ENCODE measurements around the gene CHAMP1. TPM values are rescaled to one million over a fixed set of nuclear protein-coding genes. Genes with fewer than 3 reads are reported as not detected.
A peak's percentile ranks its signal among the peaks of the same experiment; 100 is the strongest.
"Not testable (repeated sequence)": the region's sequence is repeated elsewhere in the genome, so short reads cannot be mapped to it uniquely, and the experiment has no call there.

CHAMP1 gene
- total and polyA plus RNA-seq, 2 experiments from 2014 or later: 12.1 to 20.9 TPM

DNA sequence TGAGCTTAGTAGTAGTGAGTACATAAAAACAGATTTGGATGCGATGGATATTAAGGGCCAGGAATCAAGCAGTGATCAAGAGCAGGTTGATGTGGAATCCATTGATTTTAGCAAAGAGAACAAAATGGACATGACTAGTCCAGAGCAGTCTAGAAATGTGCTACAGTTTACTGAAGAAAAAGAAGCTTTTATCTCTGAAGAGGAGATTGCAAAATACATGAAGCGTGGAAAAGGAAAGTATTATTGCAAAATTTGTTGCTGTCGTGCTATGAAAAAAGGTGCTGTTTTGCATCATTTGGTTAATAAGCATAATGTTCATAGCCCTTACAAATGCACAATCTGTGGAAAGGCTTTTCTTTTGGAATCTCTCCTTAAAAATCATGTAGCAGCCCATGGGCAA lies 11.4 kb downstream of the CHAMP1 start:
- no peak overlapping the region for H3K27ac ChIP-seq
- DNase-seq (ENCODE audit: low read depth in 1 of 2, low spot score in 1 of 2): peak in 1 of 2 donors; percentile 81
- TF ChIP-seq, protein P1, sequence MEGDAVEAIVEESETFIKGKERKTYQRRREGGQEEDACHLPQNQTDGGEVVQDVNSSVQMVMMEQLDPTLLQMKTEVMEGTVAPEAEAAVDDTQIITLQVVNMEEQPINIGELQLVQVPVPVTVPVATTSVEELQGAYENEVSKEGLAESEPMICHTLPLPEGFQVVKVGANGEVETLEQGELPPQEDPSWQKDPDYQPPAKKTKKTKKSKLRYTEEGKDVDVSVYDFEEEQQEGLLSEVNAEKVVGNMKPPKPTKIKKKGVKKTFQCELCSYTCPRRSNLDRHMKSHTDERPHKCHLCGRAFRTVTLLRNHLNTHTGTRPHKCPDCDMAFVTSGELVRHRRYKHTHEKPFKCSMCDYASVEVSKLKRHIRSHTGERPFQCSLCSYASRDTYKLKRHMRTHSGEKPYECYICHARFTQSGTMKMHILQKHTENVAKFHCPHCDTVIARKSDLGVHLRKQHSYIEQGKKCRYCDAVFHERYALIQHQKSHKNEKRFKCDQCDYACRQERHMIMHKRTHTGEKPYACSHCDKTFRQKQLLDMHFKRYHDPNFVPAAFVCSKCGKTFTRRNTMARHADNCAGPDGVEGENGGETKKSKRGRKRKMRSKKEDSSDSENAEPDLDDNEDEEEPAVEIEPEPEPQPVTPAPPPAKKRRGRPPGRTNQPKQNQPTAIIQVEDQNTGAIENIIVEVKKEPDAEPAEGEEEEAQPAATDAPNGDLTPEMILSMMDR (IDR thresholded peaks at IDR 0.05; ENCODE audit: low read depth, low read length): no peak
- H3K4me3 ChIP-seq: no peak overlapping the region
- H3K36me3 ChIP-seq: peaks cover 42% of the 10 kb centered on the region
- H3K4me1 ChIP-seq (ENCODE audit: low read depth): no peaks in the 10 kb centered on the region
- no peaks in the 10 kb centered on the region for H3K9me3 ChIP-seq (ENCODE audit: low read depth)
- no peaks in the 10 kb centered on the region for H3K27me3 ChIP-seq

DNA sequence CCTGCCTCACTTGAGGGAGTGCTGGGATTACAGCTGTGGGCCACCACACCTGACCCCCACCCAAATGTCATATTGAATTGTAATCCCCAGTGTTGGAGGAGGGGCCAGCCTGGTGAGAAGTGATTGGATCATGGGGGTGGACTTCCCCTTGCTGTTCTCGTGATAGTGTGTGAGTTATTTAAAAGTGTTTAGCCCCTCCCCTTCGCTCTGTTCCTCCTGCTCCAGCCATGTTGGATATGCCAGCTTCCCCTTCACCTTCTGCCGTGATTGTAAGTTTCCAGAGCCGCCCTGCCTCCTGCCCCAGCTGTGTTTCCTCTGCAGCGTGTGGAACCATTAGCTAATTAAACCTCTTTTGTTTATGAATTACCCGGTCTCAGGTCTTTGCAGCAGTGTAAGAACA lies 13.7 kb downstream of the CHAMP1 start:
- DNase-seq (ENCODE audit: low read depth in 1 of 2, low spot score in 1 of 2): no peak
- Histone ChIP-seq H3K27me3 (no peaks in the 10 kb centered on the region), H3K9me3 (ENCODE audit: low read depth) (no peaks in the 10 kb centered on the region), H3K4me1 (ENCODE audit: low read depth) (no peaks in the 10 kb centered on the region), H3K4me3 (no peak overlapping the region), H3K27ac (no peak overlapping the region), H3K36me3 (peaks cover 30% of the 10 kb centered on the region)
- TF ChIP-seq, protein P1 (IDR thresholded peaks at IDR 0.05; ENCODE audit: low read depth, low read length): no peak

DNA sequence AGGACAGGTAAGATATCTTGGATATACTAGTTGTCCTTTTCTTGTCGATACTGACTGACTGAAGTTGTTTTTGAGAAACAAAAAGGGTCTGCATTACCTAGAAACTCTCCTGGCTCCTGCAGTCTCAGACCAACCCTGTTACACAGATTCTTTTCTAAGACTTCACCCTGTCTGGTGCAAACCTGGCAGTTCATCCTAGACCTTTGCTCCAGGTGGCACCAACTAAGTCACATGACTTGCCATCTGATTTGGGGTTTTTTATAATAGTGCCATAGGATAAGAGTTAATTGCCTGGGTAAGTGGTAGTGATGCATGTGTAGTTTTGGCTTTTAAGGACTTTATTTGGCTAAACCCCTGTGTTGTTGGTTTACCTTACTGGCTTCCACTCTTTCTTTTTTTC lies 14.3 kb downstream of the CHAMP1 start:
- no peaks in the 10 kb centered on the region for H3K9me3 ChIP-seq (ENCODE audit: low read depth)
- H3K36me3 ChIP-seq: peaks cover 24% of the 10 kb centered on the region
- TF ChIP-seq, protein P1 (IDR thresholded peaks at IDR 0.05; ENCODE audit: low read depth, low read length): no peak
- H3K4me3 ChIP-seq: no peak overlapping the region
- no peaks in the 10 kb centered on the region for H3K27me3 ChIP-seq
- no peak for DNase-seq (ENCODE audit: low read depth in 1 of 2, low spot score in 1 of 2)
- H3K4me1 ChIP-seq (ENCODE audit: low read depth): no peaks in the 10 kb centered on the region
- no peak overlapping the region for H3K27ac ChIP-seq

DNA sequence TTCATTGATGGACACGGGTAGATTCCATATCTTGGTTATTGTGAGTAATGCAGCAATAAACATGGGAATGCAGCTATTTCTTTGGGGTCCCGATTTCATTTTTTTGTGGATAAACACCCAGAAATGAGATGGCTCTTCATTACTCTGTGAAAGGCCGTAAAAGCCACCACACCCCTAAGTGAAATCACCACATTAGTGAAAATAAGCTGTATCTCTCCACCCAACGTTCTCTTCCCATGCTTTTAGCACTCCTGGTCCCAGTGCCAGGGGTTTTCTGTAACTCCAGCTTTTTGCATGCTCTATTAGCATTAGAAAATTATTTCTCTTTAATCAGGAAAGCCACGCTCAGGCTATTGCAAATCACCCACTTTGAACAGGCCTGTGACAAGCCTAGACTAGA lies 15.8 kb downstream of the CHAMP1 start:
- no peaks in the 10 kb centered on the region for H3K9me3 ChIP-seq (ENCODE audit: low read depth)
- H3K27ac ChIP-seq: no peak overlapping the region
- no peaks in the 10 kb centered on the region for H3K4me1 ChIP-seq (ENCODE audit: low read depth)
- TF ChIP-seq, protein P1 (IDR thresholded peaks at IDR 0.05; ENCODE audit: low read depth, low read length): no peak
- no peak overlapping the region for H3K4me3 ChIP-seq
- no peak for DNase-seq (ENCODE audit: low read depth in 1 of 2, low spot score in 1 of 2)
- H3K27me3 ChIP-seq: no peaks in the 10 kb centered on the region
- H3K36me3 ChIP-seq: peaks cover 12% of the 10 kb centered on the region

DNA sequence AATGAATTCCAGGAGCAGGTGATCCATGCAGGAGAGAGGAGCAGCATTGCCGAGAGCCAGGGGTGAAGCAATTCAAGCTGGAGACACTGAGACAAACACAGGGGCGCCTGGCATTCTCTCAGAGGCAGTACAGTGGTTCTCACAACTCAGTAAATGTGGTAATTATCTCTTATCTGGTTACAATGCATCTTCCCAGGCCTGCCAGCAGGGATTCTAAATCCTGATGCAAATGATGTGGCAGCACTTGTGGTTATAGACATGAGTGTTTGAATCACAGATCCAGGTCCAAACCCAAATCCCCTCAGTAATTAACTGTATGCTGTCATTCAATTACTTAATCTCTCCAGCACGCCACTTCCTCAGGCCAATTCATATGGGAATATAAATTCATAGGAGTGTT lies 19.6 kb downstream of the CHAMP1 start:
- H3K27ac ChIP-seq; H3K4me1 ChIP-seq (ENCODE audit: low read depth); H3K36me3 ChIP-seq; H3K27me3 ChIP-seq; H3K4me3 ChIP-seq; H3K9me3 ChIP-seq (ENCODE audit: low read depth); DNase-seq (ENCODE audit: low read depth in 1 of 2, low spot score in 1 of 2): not testable (repeated sequence)

DNA sequence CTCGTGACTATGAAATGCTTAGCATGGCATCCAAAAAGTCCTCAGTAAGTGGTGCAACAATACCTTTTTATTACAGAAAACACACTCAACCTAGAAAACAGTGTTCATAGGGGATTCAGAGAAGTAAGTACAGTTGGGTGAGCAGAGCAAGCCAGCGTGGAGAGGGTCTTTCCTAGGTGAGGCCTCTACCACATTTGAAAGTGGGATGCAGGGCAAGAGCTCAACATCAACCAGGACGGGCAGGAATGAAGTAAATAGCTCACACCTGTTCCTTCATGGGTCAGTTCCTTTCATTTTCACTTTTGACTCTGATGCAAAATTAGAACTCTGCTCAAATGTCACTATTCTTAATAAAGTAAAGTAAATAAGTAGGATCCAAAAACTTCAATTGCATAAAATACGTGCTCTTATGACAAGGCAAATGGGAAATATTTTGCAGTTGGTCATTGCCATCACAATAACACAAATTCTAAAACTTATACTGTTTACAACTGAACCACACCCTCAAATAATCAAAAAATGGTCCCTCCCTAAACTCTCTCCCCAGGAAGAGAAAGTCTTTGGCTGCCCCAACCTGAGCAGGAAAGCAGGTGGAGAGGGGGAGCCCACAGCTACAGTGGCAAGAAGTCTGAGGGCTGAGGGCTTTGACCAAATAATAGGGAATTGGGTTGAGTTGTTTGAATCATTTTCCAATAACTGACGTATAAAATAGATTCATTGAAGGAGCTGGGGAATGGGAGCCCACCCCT lies 20.2 kb downstream of the CHAMP1 start:
- no peaks in the 10 kb centered on the region for H3K27me3 ChIP-seq
- TF ChIP-seq, protein P1 (IDR thresholded peaks at IDR 0.05; ENCODE audit: low read depth, low read length): no peak
- no peaks in the 10 kb centered on the region for H3K9me3 ChIP-seq (ENCODE audit: low read depth)
- no peak overlapping the region for H3K4me3 ChIP-seq
- no peak overlapping the region for H3K27ac ChIP-seq
- DNase-seq (ENCODE audit: low read depth in 1 of 2, low spot score in 1 of 2): no peak
- H3K36me3 ChIP-seq: no peaks in the 10 kb centered on the region
- H3K4me1 ChIP-seq (ENCODE audit: low read depth): no peaks in the 10 kb centered on the region

DNA sequence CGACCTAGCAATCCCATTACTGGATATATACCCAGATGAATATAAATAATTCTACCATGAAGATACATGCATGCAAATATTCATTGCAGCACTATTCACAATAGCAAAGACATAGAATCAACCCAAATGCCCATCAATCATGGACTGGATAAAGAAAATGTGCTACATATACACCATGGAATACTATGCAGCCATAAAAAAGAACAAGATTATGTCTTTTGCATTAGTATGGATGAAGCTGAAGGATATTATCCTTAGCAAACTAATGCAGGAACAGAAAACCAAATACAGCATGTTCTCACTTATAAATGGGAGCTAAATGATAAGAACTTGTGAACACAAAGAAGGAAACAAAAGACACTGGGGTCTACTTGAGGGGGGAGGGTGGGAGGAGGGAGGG lies 22.2 kb downstream of the CHAMP1 start:
- not testable (repeated sequence) for H3K27ac ChIP-seq; H3K36me3 ChIP-seq; H3K4me1 ChIP-seq (ENCODE audit: low read depth); H3K4me3 ChIP-seq; DNase-seq (ENCODE audit: low read depth in 1 of 2, low spot score in 1 of 2); H3K9me3 ChIP-seq (ENCODE audit: low read depth); H3K27me3 ChIP-seq
